Progenitor cell of endocrine pancreas (in vitro differentiated cells): ENCODE results near the gene POLE3. TPM values are rescaled to one million over a fixed set of nuclear protein-coding genes. Genes with fewer than 3 reads are reported as not detected.
"Not testable (repeated sequence)": the region's sequence is repeated elsewhere in the genome, so short reads cannot be mapped to it uniquely, and the experiment has no call there.

ENCODE experiments used
- DNase-seq: peaks from one replicate; pipeline ENCODE4 v3.0.0; 2021; ENCODE audit warnings: low spot score; ENCODE audit not compliant: unreplicated experiment
- H3K27ac Mint-ChIP-seq: 2 replicates; pipeline ENCODE4 v1.8.0; 2021; ENCODE audit warnings: mild to moderate bottlenecking, moderate library complexity, mixed read lengths
- H3K27me3 Mint-ChIP-seq: 2 replicates; pipeline ENCODE4 v1.8.0; 2021; ENCODE audit warnings: mixed read lengths
- H3K36me3 Mint-ChIP-seq: 2 replicates; pipeline ENCODE4 v1.8.0; 2022; ENCODE audit warnings: mixed read lengths; ENCODE audit not compliant: insufficient read depth
- H3K4me1 Mint-ChIP-seq: 2 replicates; pipeline ENCODE4 v1.8.0; 2021; ENCODE audit warnings: low read depth, mixed read lengths
- H3K4me3 Mint-ChIP-seq: 2 replicates; pipeline ENCODE4 v1.8.0; 2021; ENCODE audit warnings: low read depth, mild to moderate bottlenecking, moderate library complexity, mixed read lengths
- H3K9me3 Mint-ChIP-seq: 2 replicates; pipeline ENCODE4 v1.8.0; 2021; ENCODE audit warnings: low read depth, mixed read lengths
- total RNA-seq: library from RNA; stranded (reverse); gene quantifications from 2 replicates; pipeline ENCODE4 v1.2.1, GENCODE V29; 2021
- TF ChIP-seq, protein P1 (sequence below): fragments of 200-600 bp; sonication (generic); IDR thresholded peaks from one replicate; pipeline ENCODE4 v1.5.0; 2021; ENCODE audit warnings: antibody characterized with exemption, mild to moderate bottlenecking; ENCODE audit not compliant: unreplicated experiment

POLE3 gene
- total RNA-seq, 1 donor from 2014 or later, result 36.6 TPM

GRCh38 chr9:113387560-113388230, 22.8 kb downstream of the POLE3 start:
- no peaks in the 10 kb centered on the region for H3K27me3 Mint-ChIP-seq

GRCh38 chr9:113386571-113387393, 23.7 kb downstream of the POLE3 start:
- H3K9me3 Mint-ChIP-seq, result peaks cover 7% of the 10 kb centered on the region
- H3K36me3 Mint-ChIP-seq, result peaks cover 20% of the 10 kb centered on the region
- peak overlapping the region; percentile 42 for H3K4me3 Mint-ChIP-seq
- H3K27me3 Mint-ChIP-seq, result no peaks in the 10 kb centered on the region
- TF ChIP-seq, protein P1, sequence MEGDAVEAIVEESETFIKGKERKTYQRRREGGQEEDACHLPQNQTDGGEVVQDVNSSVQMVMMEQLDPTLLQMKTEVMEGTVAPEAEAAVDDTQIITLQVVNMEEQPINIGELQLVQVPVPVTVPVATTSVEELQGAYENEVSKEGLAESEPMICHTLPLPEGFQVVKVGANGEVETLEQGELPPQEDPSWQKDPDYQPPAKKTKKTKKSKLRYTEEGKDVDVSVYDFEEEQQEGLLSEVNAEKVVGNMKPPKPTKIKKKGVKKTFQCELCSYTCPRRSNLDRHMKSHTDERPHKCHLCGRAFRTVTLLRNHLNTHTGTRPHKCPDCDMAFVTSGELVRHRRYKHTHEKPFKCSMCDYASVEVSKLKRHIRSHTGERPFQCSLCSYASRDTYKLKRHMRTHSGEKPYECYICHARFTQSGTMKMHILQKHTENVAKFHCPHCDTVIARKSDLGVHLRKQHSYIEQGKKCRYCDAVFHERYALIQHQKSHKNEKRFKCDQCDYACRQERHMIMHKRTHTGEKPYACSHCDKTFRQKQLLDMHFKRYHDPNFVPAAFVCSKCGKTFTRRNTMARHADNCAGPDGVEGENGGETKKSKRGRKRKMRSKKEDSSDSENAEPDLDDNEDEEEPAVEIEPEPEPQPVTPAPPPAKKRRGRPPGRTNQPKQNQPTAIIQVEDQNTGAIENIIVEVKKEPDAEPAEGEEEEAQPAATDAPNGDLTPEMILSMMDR, result no peak
- H3K27ac Mint-ChIP-seq, result peak overlapping the region; percentile 98
- H3K4me1 Mint-ChIP-seq, result peaks cover 42% of the 10 kb centered on the region
- no peak for DNase-seq

More at GRCh38 chr9:113387560-113388230, 22.8 kb downstream of the POLE3 start:
- Mint-ChIP-seq H3K4me1 (peaks cover 35% of the 10 kb centered on the region), H3K36me3 (peaks cover 24% of the 10 kb centered on the region), H3K9me3 (peaks cover 7% of the 10 kb centered on the region), H3K4me3 (peak overlapping the region; percentile 42), H3K27ac (peak overlapping the region; percentile 98)
- TF ChIP-seq, protein P1, result no peak
- peak; percentile 34 for DNase-seq

GRCh38 chr9:113381909-113382411, 28.5 kb downstream of the POLE3 start:
- H3K27me3 Mint-ChIP-seq, result no peaks in the 10 kb centered on the region
- H3K4me3 Mint-ChIP-seq, result peak overlapping the region; percentile 60
- H3K4me1 Mint-ChIP-seq, result peaks cover 53% of the 10 kb centered on the region
- H3K9me3 Mint-ChIP-seq, result peaks cover 4% of the 10 kb centered on the region
- H3K36me3 Mint-ChIP-seq, result peaks cover 9% of the 10 kb centered on the region
- DNase-seq, result no peak
- TF ChIP-seq, protein P1, result no peak
- peak overlapping the region; percentile 99 for H3K27ac Mint-ChIP-seq

- H3K9me3 Mint-ChIP-seq, result not testable (repeated sequence)
- H3K4me3 Mint-ChIP-seq, result peak overlapping the region; percentile 60
These were observed 29.0 kb downstream of the POLE3 start for GRCh38 chr9:113381441-113381840.

DNA sequence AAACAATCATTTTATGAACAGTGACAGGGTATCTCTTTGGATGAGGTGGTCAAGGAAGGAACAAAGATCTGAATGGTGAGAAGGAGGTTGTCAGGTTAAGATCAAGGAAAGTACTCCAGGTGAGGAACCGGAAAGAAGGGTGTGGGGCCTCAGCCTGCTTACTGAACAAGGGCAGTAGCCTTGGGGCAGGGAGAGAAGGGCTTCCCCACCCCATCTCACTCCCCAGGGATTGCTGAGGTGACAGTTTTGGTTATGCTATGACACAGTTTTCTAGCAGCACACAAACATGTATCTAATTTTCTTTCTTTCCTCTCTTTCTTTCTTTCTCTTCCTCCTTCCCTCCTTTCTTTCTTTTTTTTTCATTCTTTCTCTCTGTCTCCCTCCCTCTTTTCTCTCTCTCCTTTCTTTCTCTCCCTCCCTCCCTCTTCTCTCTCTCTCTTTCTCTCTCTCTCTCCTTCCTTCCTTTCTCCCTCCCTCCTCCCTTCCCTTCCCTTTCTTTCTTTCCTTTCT, 29.6 kb downstream of the POLE3 start:
- peak overlapping the region; percentile 6 for H3K4me3 Mint-ChIP-seq
- peaks cover 2% of the 10 kb centered on the region for H3K36me3 Mint-ChIP-seq
- no peak for DNase-seq
- H3K4me1 Mint-ChIP-seq, result peaks cover 48% of the 10 kb centered on the region
- TF ChIP-seq, protein P1, result no peak
- H3K9me3 Mint-ChIP-seq, result no peaks in the 10 kb centered on the region
- no peaks in the 10 kb centered on the region for H3K27me3 Mint-ChIP-seq
- H3K27ac Mint-ChIP-seq, result peak overlapping the region; percentile 98

More at GRCh38 chr9:113381441-113381840, 29.0 kb downstream of the POLE3 start:
- H3K27me3 Mint-ChIP-seq, DNase-seq, H3K36me3 Mint-ChIP-seq: not testable (repeated sequence)
- Mint-ChIP-seq H3K4me1 (peaks cover 48% of the 10 kb centered on the region), H3K27ac (peak overlapping the region; percentile 99)

DNA sequence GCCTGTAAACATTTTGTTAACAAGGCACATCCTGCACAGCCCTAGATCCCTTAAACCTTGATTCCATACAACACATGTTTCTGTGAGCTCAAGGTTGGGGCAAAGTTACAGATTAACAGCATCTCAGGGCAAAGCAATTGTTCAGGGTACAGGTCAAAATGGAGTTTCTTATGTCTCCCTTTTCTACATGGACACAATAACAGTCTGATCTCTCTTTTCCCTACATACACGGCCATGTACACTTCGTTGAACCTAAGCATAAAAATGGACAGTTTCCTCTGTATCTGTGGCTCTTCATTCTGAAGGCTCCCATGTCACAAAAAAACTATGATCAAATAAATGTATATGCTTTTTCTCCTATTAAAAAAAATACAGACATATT, 30.7 kb downstream of the POLE3 start:
- not testable (repeated sequence) for H3K9me3 Mint-ChIP-seq, H3K27me3 Mint-ChIP-seq, H3K36me3 Mint-ChIP-seq, DNase-seq
- peak overlapping the region; percentile 98 for H3K27ac Mint-ChIP-seq
- H3K4me1 Mint-ChIP-seq, result peaks cover 56% of the 10 kb centered on the region
- H3K4me3 Mint-ChIP-seq, result peak overlapping the region; percentile 47

DNA sequence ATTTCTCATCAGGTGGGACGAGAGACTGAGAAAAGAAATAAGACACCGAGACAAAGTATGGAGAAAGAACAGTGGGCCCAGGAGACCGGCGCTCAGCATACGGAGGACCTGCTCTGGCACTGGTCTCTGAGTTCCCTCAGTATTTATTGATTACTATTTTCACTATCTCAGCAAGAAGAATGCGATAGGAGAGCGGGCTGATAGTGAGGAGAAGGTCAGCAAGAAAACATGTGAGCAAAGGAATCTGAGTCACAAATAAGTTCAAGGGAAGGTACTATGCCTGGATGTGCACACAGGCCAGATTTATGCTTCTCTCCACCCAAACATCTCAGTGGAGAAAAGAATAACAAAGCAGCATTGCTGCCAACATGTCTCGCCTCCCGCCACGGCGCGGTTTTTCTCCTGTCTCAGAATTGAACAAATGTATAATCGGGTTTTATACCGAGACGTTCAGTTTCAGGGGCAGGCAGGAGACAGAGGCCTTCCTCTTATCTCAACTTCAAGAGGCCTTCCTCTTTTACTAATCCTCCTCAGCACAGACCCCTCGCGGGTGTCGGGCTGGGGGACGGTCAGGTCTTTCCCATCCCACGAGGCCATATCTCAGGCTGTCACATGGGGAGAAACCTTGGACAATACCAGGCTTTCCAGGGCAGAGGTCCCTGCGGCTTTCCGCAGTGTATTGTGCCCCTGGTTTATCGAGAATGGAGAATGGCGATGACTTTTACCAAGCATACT, 31.2 kb downstream of the POLE3 start:
- H3K4me1 Mint-ChIP-seq, result peaks cover 56% of the 10 kb centered on the region
- DNase-seq, H3K36me3 Mint-ChIP-seq, H3K27me3 Mint-ChIP-seq, H3K9me3 Mint-ChIP-seq: not testable (repeated sequence)
- H3K27ac Mint-ChIP-seq, result peak overlapping the region; percentile 98
- peak overlapping the region; percentile 47 for H3K4me3 Mint-ChIP-seq
